Activated T-helper 1 cell treated with Interleukin-2 at 50 U/mL for 16 hours (primary cell): Measurements from ENCODE around the gene VPS37B.

Experiments used
- DNase-seq: peaks from one replicate; pipeline ENCODE4 v3.0.0-alpha.2; 2020; ENCODE audit warnings: low read depth

Gene VPS37B

GRCh38 chr12:122852336-122853275 lies 43.3 kb downstream of the VPS37B start:
- no peak for DNase-seq

- no peak for DNase-seq
Measured at GRCh38 chr12:122851820-122852219, 44.1 kb downstream of the VPS37B start.

DNA sequence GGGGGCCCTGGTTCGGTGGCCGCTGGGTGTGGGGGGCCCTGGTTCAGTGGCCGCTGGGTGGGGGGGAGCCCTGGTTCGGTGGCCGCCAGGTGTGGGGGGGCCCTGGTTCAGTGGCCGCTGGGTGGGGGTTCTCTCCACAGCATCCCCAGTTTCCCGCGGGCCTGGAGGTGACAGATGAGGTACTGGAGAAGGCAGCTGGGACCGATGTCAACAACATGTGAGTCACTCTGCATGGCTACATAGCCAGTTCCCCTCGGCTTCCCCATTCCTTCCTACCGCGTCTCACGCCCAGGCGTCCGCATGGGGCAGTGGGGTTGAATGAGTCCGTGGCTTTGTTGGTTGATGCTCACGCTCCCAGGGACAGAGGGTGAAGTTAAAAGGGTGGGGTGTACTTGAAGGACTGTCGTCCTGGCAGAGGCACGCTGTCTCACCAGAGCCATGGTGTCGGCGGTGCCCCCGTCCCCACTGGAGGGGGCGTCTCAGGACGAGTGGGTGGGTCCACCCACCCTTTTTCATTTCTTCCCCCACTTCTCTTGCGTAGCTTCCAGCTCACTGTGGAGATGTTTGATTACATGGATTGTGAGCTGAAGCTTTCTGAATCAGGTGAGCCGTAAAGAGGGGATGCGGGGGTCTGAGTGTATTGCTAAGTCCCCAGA lies 45.1 kb downstream of the VPS37B start:
- DNase-seq = no peak

DNA sequence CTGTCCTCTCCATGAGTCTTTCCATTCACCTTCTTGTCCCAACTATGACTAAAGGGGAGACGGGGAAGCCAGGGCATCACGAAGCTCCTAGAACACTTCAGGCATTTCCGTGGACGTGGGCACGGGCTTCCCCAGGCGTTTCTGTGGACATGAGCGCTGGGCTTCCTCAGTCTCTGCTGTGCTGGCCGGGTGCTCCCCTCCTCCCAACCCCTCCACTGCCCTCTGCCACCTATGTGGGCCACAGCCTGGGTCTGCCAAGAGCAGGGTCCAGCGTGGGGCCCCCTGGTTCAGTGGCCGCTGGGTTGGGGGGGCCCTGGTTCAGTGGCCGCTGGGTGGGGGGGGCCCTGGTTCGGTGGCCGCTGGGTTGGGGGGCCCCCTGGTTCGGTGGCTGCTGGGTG lies 45.9 kb downstream of the VPS37B start:
- no peak for DNase-seq

DNA sequence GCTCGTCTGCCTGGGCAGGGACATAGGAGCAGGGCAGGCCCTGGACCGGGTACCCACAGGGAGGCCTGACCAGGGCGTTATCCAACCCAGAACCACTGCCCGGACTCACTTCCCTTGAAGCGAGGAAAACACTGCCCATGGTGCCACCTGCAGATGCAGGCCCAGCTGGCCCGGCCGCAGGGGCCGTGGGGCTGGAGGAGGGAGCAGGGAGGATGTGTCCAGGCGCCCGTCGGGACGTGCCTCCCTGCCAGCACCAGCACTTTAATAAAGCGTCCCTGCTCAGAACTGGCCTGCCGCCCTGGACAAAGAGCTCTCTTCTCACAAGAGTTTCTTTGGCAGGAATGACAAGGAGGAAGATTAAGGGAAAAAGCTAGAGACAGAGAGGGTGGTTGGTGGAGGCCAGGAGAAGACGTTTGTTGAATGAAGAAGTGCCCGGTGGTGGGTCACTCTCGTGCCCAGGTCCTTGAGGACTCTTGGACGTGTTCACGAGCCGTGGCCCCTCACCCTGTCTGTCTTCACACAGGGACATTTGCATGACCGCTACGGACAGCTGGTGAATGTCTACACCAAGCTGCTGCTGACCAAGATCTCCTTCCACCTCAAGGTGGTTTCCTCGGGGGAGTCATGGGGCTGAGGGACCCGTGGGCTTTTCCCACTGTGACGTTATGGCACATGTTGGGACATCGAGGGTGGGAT lies 46.4 kb downstream of the VPS37B start:
- DNase-seq = no peak

- DNase-seq = no peak
Measured at GRCh38 chr12:122848471-122849351, 47.2 kb downstream of the VPS37B start.

GRCh38 chr12:122847921-122848421 lies 48.0 kb downstream of the VPS37B start:
- no peak for DNase-seq

DNA sequence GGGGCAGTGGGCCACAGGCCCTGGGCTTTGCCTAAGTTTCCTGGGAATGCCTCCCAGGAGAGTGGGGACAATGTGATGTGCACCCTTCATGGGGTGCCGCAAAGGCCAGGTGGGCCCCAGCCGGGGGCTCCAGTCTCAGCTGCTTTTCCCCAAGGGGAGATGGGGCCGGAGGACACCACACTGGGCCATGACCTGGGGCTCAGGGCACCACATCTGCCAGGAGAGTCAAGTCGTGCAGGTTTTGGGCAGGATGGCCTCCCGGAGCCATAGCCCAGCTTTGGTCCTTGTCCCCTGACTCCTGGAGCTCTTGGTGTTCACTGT lies 48.4 kb downstream of the VPS37B start:
- no peak for DNase-seq

DNA sequence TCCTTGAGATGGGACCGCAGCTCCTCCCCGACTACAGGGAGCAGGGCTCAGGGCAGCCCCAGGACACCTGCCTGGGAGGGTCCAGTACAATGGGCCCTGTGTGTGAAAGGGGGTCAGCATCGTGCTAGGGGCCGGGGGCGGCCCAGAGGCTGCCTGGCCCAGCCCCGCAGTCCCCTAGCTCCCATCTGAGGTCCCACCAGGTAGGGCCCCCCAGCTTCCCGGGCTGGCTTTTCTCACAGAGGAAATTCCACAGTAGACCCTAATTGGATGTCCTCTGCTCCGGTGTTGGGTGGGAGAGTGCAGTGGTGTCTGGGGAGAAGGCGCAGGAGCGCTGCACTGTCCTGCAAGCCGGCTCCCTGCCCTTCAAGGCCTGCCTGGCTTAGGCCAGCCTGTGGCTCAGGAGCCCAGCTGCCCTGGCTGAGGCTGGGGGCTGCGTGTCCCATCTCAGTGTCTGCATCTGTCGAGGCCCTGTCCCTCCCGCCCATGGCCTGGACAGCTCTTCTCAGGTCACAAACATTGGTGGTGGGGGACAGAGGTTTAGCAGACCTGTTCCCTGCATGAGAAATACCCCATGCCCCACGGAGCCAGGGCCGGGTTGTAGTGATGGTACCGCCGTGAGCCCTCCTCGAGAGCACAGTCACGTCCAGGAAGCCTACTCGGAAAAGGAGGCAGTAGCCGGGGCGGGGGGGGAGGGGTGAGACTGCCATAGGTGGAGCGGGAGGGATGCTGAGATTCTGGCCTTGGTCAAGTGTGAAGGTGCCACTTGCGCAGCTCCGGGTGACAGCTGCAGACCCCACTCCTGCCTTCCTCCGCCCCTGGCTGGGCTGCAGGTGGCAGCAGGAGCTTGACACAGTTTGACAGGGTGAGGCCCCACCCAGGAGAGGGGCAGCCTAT lies 49.1 kb downstream of the VPS37B start:
- no peak for DNase-seq

DNA sequence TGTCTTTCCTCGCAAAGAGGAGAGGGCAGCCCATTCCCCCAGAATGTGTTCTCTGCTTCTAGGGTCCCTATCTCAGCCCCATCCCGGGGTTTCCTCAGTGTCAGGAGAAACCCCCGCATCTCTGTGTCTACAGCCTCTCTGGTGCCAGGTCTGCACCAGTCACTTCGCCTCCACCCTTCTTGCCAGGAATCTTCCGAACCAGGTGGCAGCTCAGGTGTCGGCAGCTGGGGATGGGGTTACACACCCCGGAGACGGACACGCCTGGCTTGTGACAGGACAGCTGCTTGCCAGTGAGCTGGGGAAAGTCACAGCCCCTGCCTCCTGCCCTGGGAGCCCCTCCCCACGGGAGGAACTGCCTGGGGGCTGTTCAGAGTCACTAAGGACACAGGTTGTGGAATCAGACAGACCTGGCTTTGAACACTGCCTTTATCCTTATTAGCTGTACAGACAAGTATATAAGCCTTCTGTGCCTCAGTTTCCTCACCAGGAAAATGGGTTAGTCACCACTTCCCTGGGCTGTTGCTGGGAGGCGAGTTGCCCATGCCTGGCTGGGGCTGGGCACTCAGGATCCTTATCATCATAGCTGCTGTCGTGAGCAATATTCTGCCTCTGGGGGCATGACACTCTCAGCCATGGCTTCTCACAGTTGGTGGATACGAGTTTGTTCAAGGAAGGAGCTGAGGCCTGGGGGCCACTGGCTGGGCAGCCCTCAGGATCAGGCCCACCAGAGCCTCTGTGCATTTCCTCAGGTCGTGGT lies 49.9 kb downstream of the VPS37B start:
- DNase-seq = no peak

- DNase-seq = no peak
Measured at GRCh38 chr12:122845041-122845864, 50.7 kb downstream of the VPS37B start.

GRCh38 chr12:122844366-122844971 lies 51.5 kb downstream of the VPS37B start:
- no peak for DNase-seq

GRCh38 chr12:122843455-122843854 lies 52.5 kb downstream of the VPS37B start:
- DNase-seq = no peak

DNA sequence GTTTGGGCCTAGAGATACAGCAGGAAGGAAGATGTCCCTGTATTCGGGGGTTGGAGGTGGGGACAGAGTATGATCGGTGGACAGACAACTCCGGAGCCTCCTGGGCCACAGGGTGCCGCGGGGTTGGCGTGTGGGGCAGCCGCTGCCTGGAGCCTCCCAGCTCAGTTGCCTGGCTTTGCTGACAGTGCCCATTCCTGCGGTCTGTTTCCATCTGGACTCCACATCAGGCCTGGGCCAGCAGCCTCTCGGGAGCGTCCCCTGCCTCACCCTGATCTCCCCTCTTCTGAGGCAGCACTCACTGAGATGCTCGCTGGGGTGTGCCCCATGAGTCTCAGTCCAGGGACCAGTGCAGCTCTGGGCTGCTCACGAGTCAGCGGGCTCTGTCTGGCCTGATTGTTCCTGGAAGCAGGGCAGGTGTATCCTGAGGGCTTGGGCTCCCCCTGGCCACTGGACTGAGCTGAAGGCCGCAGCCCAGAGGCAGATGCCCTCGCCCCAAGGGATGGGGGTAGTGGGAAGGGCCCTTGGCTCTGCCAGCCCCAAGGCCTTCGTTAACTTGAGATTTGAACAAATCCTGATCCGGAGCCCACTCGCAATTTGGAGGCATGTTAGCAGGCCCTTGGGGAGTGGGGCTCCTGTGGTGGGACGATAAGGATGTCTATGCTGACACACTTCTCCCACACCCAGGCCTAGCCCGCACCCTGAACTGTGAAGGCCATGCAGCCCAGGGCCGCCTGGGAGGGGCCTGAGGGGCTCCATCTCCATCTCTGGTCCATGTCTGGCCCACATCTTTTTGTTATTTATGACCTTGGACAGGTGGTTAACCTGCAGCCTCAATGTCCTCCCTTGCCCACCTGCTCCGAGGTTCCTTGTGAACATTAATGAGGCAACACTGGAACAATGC lies 53.2 kb downstream of the VPS37B start:
- no peak for DNase-seq

DNA sequence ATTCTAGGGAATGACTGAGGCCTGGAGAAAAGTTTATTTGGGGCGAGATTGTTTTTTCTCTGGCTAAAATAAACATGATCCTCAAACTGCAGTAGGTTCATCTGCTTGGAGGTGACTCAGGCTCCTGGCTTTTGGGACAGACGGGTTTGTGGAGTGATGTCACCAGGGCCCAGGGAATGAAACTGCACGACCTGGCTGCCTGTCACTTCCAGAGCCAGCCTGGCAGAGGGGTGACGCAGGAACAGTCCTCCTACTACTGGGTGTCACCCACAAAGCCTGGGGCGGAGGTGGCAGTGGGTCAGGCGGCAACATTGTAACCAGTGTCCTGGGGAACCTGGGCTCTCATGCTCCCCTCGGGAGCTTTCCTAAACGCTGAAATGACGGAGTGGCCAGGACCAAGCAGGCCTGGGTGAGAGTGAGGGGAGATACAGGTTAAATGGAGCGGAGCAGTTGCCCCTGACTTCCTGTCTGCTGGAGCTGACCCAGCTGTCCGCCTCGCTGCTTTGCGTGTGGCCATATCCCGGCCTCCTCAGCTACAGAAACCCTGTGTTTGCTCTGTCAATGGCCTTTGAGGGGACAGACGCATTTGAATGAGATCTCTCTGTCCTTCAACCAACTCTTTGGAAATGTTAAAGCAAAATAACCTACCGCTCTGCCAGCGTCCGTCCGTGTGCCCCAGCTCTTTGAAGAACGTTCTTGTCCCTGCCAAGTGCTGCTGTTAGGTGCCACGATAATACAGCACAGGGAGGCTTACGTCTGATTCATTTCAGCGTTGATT lies 54.2 kb downstream of the VPS37B start:
- DNase-seq = no peak

- no peak for DNase-seq
Measured at GRCh38 chr12:122840580-122841513, 55.1 kb downstream of the VPS37B start.
